Activated CD8-positive, alpha-beta T cell treated with anti-CD3 and anti-CD28 coated beads, Interleukin-2, amount 10 ng/mL, durations not matched to agents 7 days and 5 days (primary cell): ENCODE measurements around the gene PDE3A. TPM values are rescaled to one million over a fixed set of nuclear protein-coding genes. Genes with fewer than 3 reads are reported as not detected.

Source experiments
- ATAC-seq: fragments of 150-1000 bp; cut with Tn5 transposase; one replicate; pipeline ENCODE4 v1.10.0; 2021; ENCODE audit warnings: moderate library complexity
- CTCF ChIA-PET: fragments of 350-600 bp; sonication (Branson Sonifier 250); formaldehyde crosslinking; loops from one replicate; lab custom pipeline; 2021; ENCODE audit warnings: antibody characterized with exemption; lab: Charles Lee
- POLR2A ChIA-PET: fragments of 350-600 bp; sonication (Branson Sonifier 250); formaldehyde crosslinking; loops from one replicate; lab custom pipeline; 2021; ENCODE audit warnings: antibody characterized with exemption; lab: Charles Lee
- DNase-seq: peaks from one replicate; pipeline ENCODE4 v3.0.0-alpha.2; 2020
- H3K27ac Mint-ChIP-seq: one replicate; pipeline ENCODE4 v1.8.0; 2021; ENCODE audit warnings: mild to moderate bottlenecking, mixed read lengths
- H3K27me3 Mint-ChIP-seq: one replicate; pipeline ENCODE4 v1.8.0; 2021; ENCODE audit warnings: low read depth, mixed read lengths
- H3K36me3 Mint-ChIP-seq: one replicate; pipeline ENCODE4 v1.8.0; 2021; ENCODE audit warnings: low read depth, mixed read lengths
- H3K4me1 Mint-ChIP-seq: one replicate; pipeline ENCODE4 v1.8.0; 2021; ENCODE audit warnings: low read depth, mixed read lengths
- H3K4me3 Mint-ChIP-seq: one replicate; pipeline ENCODE4 v1.8.0; 2021; ENCODE audit warnings: mild to moderate bottlenecking, mixed read lengths
- H3K9me3 Mint-ChIP-seq: one replicate; pipeline ENCODE4 v1.8.0; 2022; ENCODE audit warnings: mixed read lengths; ENCODE audit not compliant: insufficient read depth
- total RNA-seq, 2 experiments: library from RNA; stranded (reverse); gene quantifications; one replicate each; pipeline ENCODE4 v1.2.3, GENCODE V29; 2021

PDE3A gene
- total RNA-seq, 2 experiments from 2014 or later, result not detected

- Mint-ChIP-seq H3K36me3 (no peaks in the 10 kb centered on the region), H3K4me1 (no peaks in the 10 kb centered on the region), H3K4me3 (no peak overlapping the region), H3K27me3 (peaks cover 2% of the 10 kb centered on the region), H3K9me3 (no peaks in the 10 kb centered on the region), H3K27ac (no peak overlapping the region)
- ATAC-seq, result no peak
- POLR2A ChIA-PET, result no interaction called here
- CTCF ChIA-PET, result no interaction called here
- no peak for DNase-seq
Measured at GRCh38 chr12:20429852-20430251, 61.5 kb downstream of the PDE3A start.

GRCh38 chr12:20432290-20432689 is 64.0 kb downstream of the PDE3A start:
- no peak for ATAC-seq
- Mint-ChIP-seq H3K36me3 (no peaks in the 10 kb centered on the region), H3K4me3 (no peak overlapping the region), H3K27ac (no peak overlapping the region), H3K27me3 (peaks cover 2% of the 10 kb centered on the region), H3K4me1 (no peaks in the 10 kb centered on the region), H3K9me3 (no peaks in the 10 kb centered on the region)
- DNase-seq, result no peak
- CTCF ChIA-PET, result no interaction called here
- POLR2A ChIA-PET, result no interaction called here

GRCh38 chr12:20434996-20435395 is 66.7 kb downstream of the PDE3A start:
- no peak for ATAC-seq
- Mint-ChIP-seq H3K27ac (no peak overlapping the region), H3K27me3 (peaks cover 2% of the 10 kb centered on the region), H3K9me3 (no peaks in the 10 kb centered on the region), H3K4me3 (no peak overlapping the region), H3K36me3 (no peaks in the 10 kb centered on the region), H3K4me1 (no peaks in the 10 kb centered on the region)
- CTCF ChIA-PET, result no interaction called here
- POLR2A ChIA-PET, result no interaction called here
- no peak for DNase-seq

GRCh38 chr12:20436316-20436715 is 68.0 kb downstream of the PDE3A start:
- Mint-ChIP-seq H3K27ac (no peak overlapping the region), H3K4me1 (no peaks in the 10 kb centered on the region), H3K4me3 (no peak overlapping the region), H3K27me3 (peaks cover 2% of the 10 kb centered on the region), H3K9me3 (no peaks in the 10 kb centered on the region), H3K36me3 (no peaks in the 10 kb centered on the region)
- ATAC-seq (no peak), DNase-seq (no peak)
- ChIA-PET CTCF (no interaction called here), POLR2A (no interaction called here)

GRCh38 chr12:20438299-20438779 is 70.0 kb downstream of the PDE3A start:
- no peak overlapping the region for H3K4me3 Mint-ChIP-seq
- no peaks in the 10 kb centered on the region for H3K36me3 Mint-ChIP-seq
- no peaks in the 10 kb centered on the region for H3K9me3 Mint-ChIP-seq
- no peak overlapping the region for H3K27ac Mint-ChIP-seq
- DNase-seq (no peak), ATAC-seq (no peak)
- ChIA-PET CTCF (no interaction called here), POLR2A (no interaction called here)
- no peaks in the 10 kb centered on the region for H3K27me3 Mint-ChIP-seq
- no peaks in the 10 kb centered on the region for H3K4me1 Mint-ChIP-seq

- Mint-ChIP-seq H3K9me3 (no peaks in the 10 kb centered on the region), H3K36me3 (no peaks in the 10 kb centered on the region), H3K4me3 (no peak overlapping the region), H3K27me3 (no peaks in the 10 kb centered on the region), H3K4me1 (no peaks in the 10 kb centered on the region), H3K27ac (no peak overlapping the region)
- ChIA-PET POLR2A (no interaction called here), CTCF (no interaction called here)
- ATAC-seq, result no peak
- no peak for DNase-seq
Measured at GRCh38 chr12:20439626-20440025, 71.3 kb downstream of the PDE3A start.

GRCh38 chr12:20440408-20440807 is 72.1 kb downstream of the PDE3A start:
- no peaks in the 10 kb centered on the region for H3K9me3 Mint-ChIP-seq
- H3K4me1 Mint-ChIP-seq, result no peaks in the 10 kb centered on the region
- no peak overlapping the region for H3K4me3 Mint-ChIP-seq
- no peaks in the 10 kb centered on the region for H3K36me3 Mint-ChIP-seq
- ChIA-PET CTCF (no interaction called here), POLR2A (no interaction called here)
- H3K27ac Mint-ChIP-seq, result no peak overlapping the region
- DNase-seq, result no peak
- ATAC-seq, result no peak
- no peaks in the 10 kb centered on the region for H3K27me3 Mint-ChIP-seq

GRCh38 chr12:20442322-20442721 is 74.0 kb downstream of the PDE3A start:
- Mint-ChIP-seq H3K36me3 (no peaks in the 10 kb centered on the region), H3K4me1 (no peaks in the 10 kb centered on the region), H3K4me3 (no peak overlapping the region), H3K27ac (no peak overlapping the region), H3K9me3 (no peaks in the 10 kb centered on the region), H3K27me3 (no peaks in the 10 kb centered on the region)
- ChIA-PET CTCF (no interaction called here), POLR2A (no interaction called here)
- ATAC-seq (no peak), DNase-seq (no peak)

GRCh38 chr12:20443255-20443654 is 74.9 kb downstream of the PDE3A start:
- Mint-ChIP-seq H3K4me3 (no peak overlapping the region), H3K36me3 (no peaks in the 10 kb centered on the region), H3K9me3 (no peaks in the 10 kb centered on the region), H3K27me3 (no peaks in the 10 kb centered on the region), H3K27ac (no peak overlapping the region), H3K4me1 (no peaks in the 10 kb centered on the region)
- ChIA-PET CTCF (no interaction called here), POLR2A (no interaction called here)
- no peak for ATAC-seq
- DNase-seq, result no peak

- ChIA-PET POLR2A (no interaction called here), CTCF (no interaction called here)
- ATAC-seq (no peak), DNase-seq (no peak)
- Mint-ChIP-seq H3K9me3 (no peaks in the 10 kb centered on the region), H3K36me3 (no peaks in the 10 kb centered on the region), H3K27me3 (no peaks in the 10 kb centered on the region), H3K27ac (no peak overlapping the region), H3K4me1 (no peaks in the 10 kb centered on the region), H3K4me3 (no peak overlapping the region)
Measured at GRCh38 chr12:20443792-20444191, 75.5 kb downstream of the PDE3A start.

GRCh38 chr12:20444595-20445170 is 76.3 kb downstream of the PDE3A start:
- H3K27ac Mint-ChIP-seq, result no peak overlapping the region
- H3K36me3 Mint-ChIP-seq, result no peaks in the 10 kb centered on the region
- ChIA-PET CTCF (no interaction called here), POLR2A (no interaction called here)
- DNase-seq (no peak), ATAC-seq (no peak)
- no peaks in the 10 kb centered on the region for H3K27me3 Mint-ChIP-seq
- no peak overlapping the region for H3K4me3 Mint-ChIP-seq
- no peaks in the 10 kb centered on the region for H3K9me3 Mint-ChIP-seq
- no peaks in the 10 kb centered on the region for H3K4me1 Mint-ChIP-seq

- Mint-ChIP-seq H3K4me1 (no peaks in the 10 kb centered on the region), H3K9me3 (no peaks in the 10 kb centered on the region), H3K27ac (no peak overlapping the region), H3K36me3 (no peaks in the 10 kb centered on the region), H3K4me3 (no peak overlapping the region), H3K27me3 (no peaks in the 10 kb centered on the region)
- DNase-seq (no peak), ATAC-seq (no peak)
- ChIA-PET POLR2A (no interaction called here), CTCF (no interaction called here)
Measured at GRCh38 chr12:20445687-20446086, 77.3 kb downstream of the PDE3A start.

GRCh38 chr12:20446836-20447235 is 78.5 kb downstream of the PDE3A start:
- ATAC-seq (no peak), DNase-seq (no peak)
- Mint-ChIP-seq H3K4me1 (no peaks in the 10 kb centered on the region), H3K27ac (no peak overlapping the region), H3K27me3 (no peaks in the 10 kb centered on the region), H3K9me3 (no peaks in the 10 kb centered on the region), H3K36me3 (no peaks in the 10 kb centered on the region), H3K4me3 (no peak overlapping the region)
- ChIA-PET POLR2A (no interaction called here), CTCF (no interaction called here)
